A549 (cell line): ENCODE measurements around the gene AXIN2. TPM values are rescaled to one million over a fixed set of nuclear protein-coding genes. Genes with fewer than 3 reads are reported as not detected.

ENCODE experiments used
- ATAC-seq, 2 experiments: fragments of 200-7000 bp in 1 of 2; fragments of >200 bp in 1 of 2; cut with Nextera tagmentation in 1 of 2; cut with Tn5 transposase in 1 of 2; 3 replicates each; pipeline versions ENCODE4 v1.8.0 to v1.9.1; 2018 to 2020; ENCODE audit warnings: mild to moderate bottlenecking in 1 of 2, moderate library complexity in 1 of 2
- CTCF ChIA-PET: fragments of 300-600 bp; sonication (Branson Sonifier 250); formaldehyde crosslinking; extraction: SDS; loops from one replicate; lab custom pipeline; 2021; ENCODE audit warnings: antibody characterized with exemption, inconsistent platforms; lab: Yijun Ruan, JAX
- POLR2A ChIA-PET: fragments of 350-600 bp; formaldehyde crosslinking; extraction: SDS; loops from one replicate; lab custom pipeline; 2021; ENCODE audit warnings: antibody characterized with exemption, inconsistent platforms; lab: Yijun Ruan, JAX
- DNase-seq, 2 experiments: peaks; one replicate each; pipeline versions ENCODE4 v3.0.0 to v3.0.0-alpha.2; 2011 to 2016; ENCODE audit warnings: low read depth in 1 of 2, low spot score in 1 of 2
- FAIRE-seq: peaks from 2 replicates; lab custom pipeline; 2011; peaks lifted over from hg19 to GRCh38; lab: Jason Lieb, UNC
- H3K27ac ChIP-seq, 2 experiments: fragments of >200 bp; sonication (Bioruptor Twin); formaldehyde crosslinking; 3 replicates each; pipeline ENCODE4 v1.5.1; 2016 to 2017
- H3K4me1 ChIP-seq: fragments of >200 bp; sonication (Bioruptor Twin); formaldehyde crosslinking; 3 replicates; pipeline ENCODE4 v1.6.1; 2016
- H3K4me2 ChIP-seq: fragments of >200 bp; sonication (Bioruptor Twin); formaldehyde crosslinking; 3 replicates; pipeline ENCODE4 v1.6.1; 2016
- H3K4me3 ChIP-seq: fragments of >200 bp; sonication (Bioruptor Twin); formaldehyde crosslinking; 3 replicates; pipeline ENCODE4 v1.5.1; 2016
- H3K9me3 ChIP-seq: fragments of >200 bp; sonication (Bioruptor Twin); formaldehyde crosslinking; 3 replicates; pipeline ENCODE4 v1.6.1; 2016
- ATOH8 ChIP-seq: fragments of 250-450 bp; sonication (Bioruptor Pico); IDR thresholded peaks from 2 replicates; pipeline ENCODE4 v1.5.0; 2020; ENCODE audit warnings: low read depth, mild to moderate bottlenecking, moderate library complexity
- BCL3 ChIP-seq: fragments of >200 bp; sonication (Bioruptor Twin); formaldehyde crosslinking; IDR thresholded peaks from 3 replicates; pipeline ENCODE4 v1.6.1; 2016
- CHD2 ChIP-seq: fragments of 150-350 bp; IDR thresholded peaks from 2 replicates; pipeline ENCODE4 v1.6.1; 2014; ENCODE audit warnings: low read length; ENCODE audit not compliant: partially characterized antibody
- EHF ChIP-seq: fragments of 250-450 bp; sonication (Bioruptor Pico); IDR thresholded peaks from 2 replicates; pipeline ENCODE4 v1.5.0; 2020; ENCODE audit warnings: mild to moderate bottlenecking
- EHMT2 ChIP-seq: fragments of 200-600 bp; sonication (generic); IDR thresholded peaks from 2 replicates; pipeline ENCODE4 v1.6.1; 2016; ENCODE audit warnings: antibody characterized with exemption, low read depth, mild to moderate bottlenecking, moderate library complexity
- EP300 ChIP-seq, 2 experiments: fragments of >200 bp; sonication (Bioruptor Twin); formaldehyde crosslinking; IDR thresholded peaks; 2 replicates in 1 of 2; 3 replicates in 1 of 2; pipeline ENCODE4 v1.6.1; 2016 to 2017
- HDAC2 ChIP-seq: fragments of 200-600 bp; sonication (generic); IDR thresholded peaks from 2 replicates; pipeline ENCODE4 v1.6.1; 2016
- HOXA7 ChIP-seq: fragments of 250-450 bp; sonication (Bioruptor Pico); IDR thresholded peaks from 2 replicates; pipeline ENCODE4 v1.5.0; 2020; ENCODE audit warnings: mild to moderate bottlenecking, moderate library complexity
- JUN ChIP-seq, 2 experiments: fragments of >200 bp; sonication (Bioruptor Twin); formaldehyde crosslinking; IDR thresholded peaks; 2 replicates in 1 of 2; 3 replicates in 1 of 2; pipeline ENCODE4 v1.6.1; 2016 to 2017
- JUNB ChIP-seq: fragments of >200 bp; sonication (Bioruptor Twin); formaldehyde crosslinking; IDR thresholded peaks from 2 replicates; pipeline ENCODE4 v1.6.1; 2016
- KDM5A ChIP-seq: fragments of 200-600 bp; sonication (generic); IDR thresholded peaks from 2 replicates; pipeline ENCODE4 v1.6.1; 2016; ENCODE audit warnings: antibody characterized with exemption, mild to moderate bottlenecking
- MAZ ChIP-seq: fragments of 150-350 bp; IDR thresholded peaks from 2 replicates; pipeline ENCODE4 v1.6.1; 2014; ENCODE audit warnings: antibody characterized with exemption, low read depth, low read length, borderline replicate concordance
- MYC ChIP-seq: IDR thresholded peaks from 2 replicates; pipeline ENCODE4 v1.6.1; 2012; ENCODE audit warnings: mild to moderate bottlenecking, inconsistent platforms, low read length, improper control_type of control experiment, borderline replicate concordance
- NFE2L2 ChIP-seq: fragments of 150-350 bp; conservative IDR thresholded peaks from 2 replicates; pipeline ENCODE4 v1.6.1; 2014; ENCODE audit warnings: low read length
- POLR2A ChIP-seq: IDR thresholded peaks from 2 replicates; pipeline ENCODE4 v1.6.1; 2012; ENCODE audit warnings: mild to moderate bottlenecking, low read length
- POLR2AphosphoS2 ChIP-seq: conservative IDR thresholded peaks from 2 replicates; pipeline ENCODE4 v1.6.1; 2012; ENCODE audit warnings: low read length, improper control_type of control experiment, inconsistent platforms
- RAD21 ChIP-seq, 2 experiments: fragments of >200 bp in 1 of 2; sonication (Bioruptor Twin) in 1 of 2; formaldehyde crosslinking in 1 of 2; IDR thresholded peaks in 1 of 2; conservative IDR thresholded peaks in 1 of 2; 2 replicates in 1 of 2; 3 replicates in 1 of 2; pipeline ENCODE4 v1.6.1; 2012 to 2018; ENCODE audit warnings: inconsistent platforms in 1 of 2
- RARB ChIP-seq: fragments of 250-450 bp; sonication (Bioruptor Pico); IDR thresholded peaks from 2 replicates; pipeline ENCODE4 v1.8.0; 2021; ENCODE audit warnings: mild to moderate bottlenecking, moderate library complexity
- RFX5 ChIP-seq: fragments of 450-650 bp; IDR thresholded peaks from 2 replicates; pipeline ENCODE4 v1.7.1; 2014; ENCODE audit warnings: antibody characterized with exemption, mild to moderate bottlenecking, moderate library complexity
- SMC3 ChIP-seq: fragments of >200 bp; sonication (Bioruptor Twin); formaldehyde crosslinking; IDR thresholded peaks from 3 replicates; pipeline ENCODE4 v1.6.1; 2018; ENCODE audit warnings: inconsistent platforms
- TFCP2L1 ChIP-seq: fragments of 250-450 bp; sonication (Bioruptor Pico); IDR thresholded peaks from 2 replicates; pipeline ENCODE4 v1.5.0; 2021; ENCODE audit warnings: mild to moderate bottlenecking
- USF2 ChIP-seq: fragments of 450-650 bp; IDR thresholded peaks from 2 replicates; pipeline ENCODE4 v1.6.1; 2014; ENCODE audit warnings: antibody characterized with exemption
- ZC3H11A ChIP-seq: fragments of 450-650 bp; IDR thresholded peaks from 2 replicates; pipeline ENCODE4 v1.6.1; 2014; ENCODE audit warnings: antibody characterized with exemption, mild to moderate bottlenecking
- ZFP36 ChIP-seq: fragments of 450-650 bp; IDR thresholded peaks from 2 replicates; pipeline ENCODE4 v1.6.1; 2014; ENCODE audit warnings: borderline replicate concordance; ENCODE audit not compliant: partially characterized antibody
- ZNF302 ChIP-seq: fragments of 250-450 bp; sonication (Bioruptor Pico); IDR thresholded peaks from 2 replicates; pipeline ENCODE4 v1.9.0; 2021; ENCODE audit warnings: inconsistent platforms, mild to moderate bottlenecking, moderate library complexity
- WGBS: methylation state at CpG from one replicate; pipeline ENCODE4 v1.1.6; 2017; ENCODE audit errors: missing lambda C conversion rate; 5-methylcytosine and 5-hydroxymethylcytosine counted together
- polyA plus RNA-seq, 4 experiments: library from polyadenylated mRNA; depleted of rRNA in 3 of 4; stranded (reverse); fragments of >200 nt; fragmentation: RNase III in 1 of 4; extraction: RNeasy Plus Mini Kit Qiagen cat#74134 plus additional on column Dnase treatment in 1 of 4; gene quantifications; 2 replicates in 3 of 4; 3 replicates in 1 of 4; pipeline ENCODE4 v1.2.3, GENCODE V29; 2011 to 2017

The AXIN2 gene
- polyA plus RNA-seq, 2 of the 4 experiments (the other 2 are of a cell fraction): 4.0 to 4.9 TPM

GRCh38 chr17:65601881-65602280, 40.4 kb upstream of the AXIN2 start:
- DNase-seq (no peak), ATAC-seq (no peak), FAIRE-seq (no peak)
- no peak overlapping the region for H3K4me2 ChIP-seq
- no peaks in the 10 kb centered on the region for H3K4me1 ChIP-seq
- H3K27ac ChIP-seq: no peak overlapping the region
- TF ChIP-seq MYC: no peak
- CTCF ChIA-PET: interaction anchor here (0.6 to 1.4 kb wide), 3 partner anchors 10 to 382 kb away, joined by 3 to 4 read pairs (median 3); no protein-coding TSS in a partner anchor
- POLR2A ChIA-PET: no interaction called here
- 42% methylated on average over 2 of the region's 2 CpGs for WGBS
- no peaks in the 10 kb centered on the region for H3K9me3 ChIP-seq
- H3K4me3 ChIP-seq: no peak overlapping the region

GRCh38 chr17:65601145-65601544, 39.7 kb upstream of the AXIN2 start:
- Histone ChIP-seq H3K4me3 (no peak overlapping the region), H3K9me3 (no peaks in the 10 kb centered on the region), H3K4me2 (no peak overlapping the region), H3K27ac (no peak overlapping the region), H3K4me1 (no peaks in the 10 kb centered on the region)
- 59% methylated on average over 1 of the region's 1 CpG for WGBS
- no peak for DNase-seq
- CTCF ChIA-PET: interaction anchor here (0.9 kb wide), 1 partner anchor 263 kb away, joined by 3 read pairs; no protein-coding TSS in a partner anchor
- FAIRE-seq: no peak
- no peak for ATAC-seq
- TF ChIP-seq EP300 (IDR thresholded peaks at IDR 0.05) (no peak), HDAC2 (no peak), JUN (IDR thresholded peaks at IDR 0.05) (no peak)
- POLR2A ChIA-PET: no interaction called here

GRCh38 chr17:65600518-65600917, 39.1 kb upstream of the AXIN2 start:
- no peak for FAIRE-seq
- ChIA-PET CTCF (interaction anchor here (0.9 kb wide), 1 partner anchor 263 kb away, joined by 3 read pairs; no protein-coding TSS in a partner anchor), POLR2A (no interaction called here)
- Histone ChIP-seq H3K4me3 (no peak overlapping the region), H3K9me3 (no peaks in the 10 kb centered on the region), H3K4me2 (no peak overlapping the region)
- no peak for DNase-seq
- no peak for TF ChIP-seq EHMT2
- no peak for TF ChIP-seq TFCP2L1
- no peak for TF ChIP-seq NFE2L2
- no peak for TF ChIP-seq BCL3
- no peak for TF ChIP-seq RAD21 (conservative IDR thresholded peaks at IDR 0.05 in 1 of 2, IDR thresholded peaks at IDR 0.05 in 1 of 2)
- TF ChIP-seq, all 56 proteins: peak for 0
- WGBS: 22% methylated on average over 1 of the region's 1 CpG
- no peak overlapping the region for H3K27ac ChIP-seq
- no peak for ATAC-seq
- H3K4me1 ChIP-seq: no peaks in the 10 kb centered on the region

GRCh38 chr17:65599650-65600049, 38.2 kb upstream of the AXIN2 start:
- Histone ChIP-seq H3K4me3 (no peak overlapping the region), H3K9me3 (no peaks in the 10 kb centered on the region), H3K4me2 (no peak overlapping the region), H3K27ac (no peak overlapping the region), H3K4me1 (no peaks in the 10 kb centered on the region)
- POLR2A ChIA-PET: no interaction called here
- 60% methylated on average over 5 of the region's 5 CpGs for WGBS
- no peak for ATAC-seq
- no peak for FAIRE-seq
- no peak for DNase-seq
- no peak for TF ChIP-seq RARB (CRISPR knock-in tag)
- TF ChIP-seq ZNF302 (CRISPR knock-in tag): no peak
- no peak for TF ChIP-seq EHF
- no peak for TF ChIP-seq MAZ
- no peak for TF ChIP-seq ZFP36
- TF ChIP-seq ATOH8: no peak
- no peak for TF ChIP-seq HOXA7 (CRISPR knock-in tag)
- no peak for TF ChIP-seq KDM5A
- no peak for TF ChIP-seq EHMT2
- no peak for TF ChIP-seq ZC3H11A
- TF ChIP-seq USF2: no peak
- no peak for TF ChIP-seq EP300 (IDR thresholded peaks at IDR 0.05)
- TF ChIP-seq RFX5: no peak
- no peak for TF ChIP-seq BCL3
- TF ChIP-seq POLR2A: no peak
- TF ChIP-seq CHD2: no peak
- no peak for TF ChIP-seq SMC3
- TF ChIP-seq JUNB: no peak
- no peak for TF ChIP-seq POLR2AphosphoS2
- CTCF ChIA-PET: no interaction called here
